Activated CD4-positive, alpha-beta T cell treated with anti-CD3 and anti-CD28 coated beads for 4 hours (primary cell): ENCODE results near the gene MBIP.

Experiments used
- DNase-seq, 2 donors: peaks; one replicate each; pipeline ENCODE4 v3.0.0-alpha.2; 2020

MBIP gene

GRCh38 chr14:36313206-36313605 lies 7.2 kb downstream of the MBIP start:
- no peak for DNase-seq

- DNase-seq: no peak
Observed at GRCh38 chr14:36306836-36307235, 13.6 kb downstream of the MBIP start.

- no peak for DNase-seq
Observed at GRCh38 chr14:36304895-36305294, 15.5 kb downstream of the MBIP start.

- DNase-seq: no peak
Observed at GRCh38 chr14:36303960-36304359, 16.5 kb downstream of the MBIP start.

- DNase-seq: no peak
Observed at GRCh38 chr14:36302823-36303222, 17.6 kb downstream of the MBIP start.

GRCh38 chr14:36301159-36301558 lies 19.3 kb downstream of the MBIP start:
- no peak for DNase-seq

GRCh38 chr14:36300337-36300736 lies 20.1 kb downstream of the MBIP start:
- no peak for DNase-seq

GRCh38 chr14:36295642-36296627 lies 24.5 kb downstream of the MBIP start:
- no peak for DNase-seq

GRCh38 chr14:36294543-36294942 lies 25.9 kb downstream of the MBIP start:
- no peak for DNase-seq

- no peak for DNase-seq
Observed at GRCh38 chr14:36293824-36294223, 26.6 kb downstream of the MBIP start.

GRCh38 chr14:36289954-36290353 lies 30.5 kb downstream of the MBIP start:
- DNase-seq: no peak

GRCh38 chr14:36288496-36288895 lies 31.9 kb downstream of the MBIP start:
- no peak for DNase-seq

GRCh38 chr14:36284971-36285595 lies 35.4 kb downstream of the MBIP start:
- no peak for DNase-seq

GRCh38 chr14:36281309-36281708 lies 39.1 kb downstream of the MBIP start:
- no peak for DNase-seq

- DNase-seq: no peak
Observed at GRCh38 chr14:36279306-36280190, 40.9 kb downstream of the MBIP start.

GRCh38 chr14:36275741-36276140 lies 44.7 kb downstream of the MBIP start:
- no peak for DNase-seq

- no peak for DNase-seq
Observed at GRCh38 chr14:36271939-36272907, 48.2 kb downstream of the MBIP start.

- DNase-seq: no peak
Observed at GRCh38 chr14:36271222-36271621, 49.2 kb downstream of the MBIP start.

- DNase-seq: no peak
Observed at GRCh38 chr14:36270191-36270590, 50.2 kb downstream of the MBIP start.

- DNase-seq: no peak
Observed at GRCh38 chr14:36268121-36268520, 52.3 kb downstream of the MBIP start.

GRCh38 chr14:36264595-36264994 lies 55.8 kb downstream of the MBIP start:
- DNase-seq: no peak

GRCh38 chr14:36264107-36264506 lies 56.3 kb downstream of the MBIP start:
- no peak for DNase-seq
